T-helper 2 cell treated with Interferon-gamma antibody and Interleukin-4, amounts not matched to agents 5 μg/mL and 100 μg/mL, for 36 hours (primary cell): Measurements from ENCODE around the gene DDA1.
"Not testable (repeated sequence)": the region's sequence is repeated elsewhere in the genome, so short reads cannot be mapped to it uniquely, and the experiment has no call there.

Experiments
- DNase-seq: peaks from one replicate; pipeline ENCODE4 v3.0.0; 2021; ENCODE audit warnings: low spot score
- H3K27ac Mint-ChIP-seq: one replicate; pipeline ENCODE4 v1.8.0; 2021; ENCODE audit warnings: mild to moderate bottlenecking, mixed read lengths
- H3K27me3 Mint-ChIP-seq: one replicate; pipeline ENCODE4 v1.8.0; 2021; ENCODE audit warnings: low read depth, mixed read lengths
- H3K36me3 Mint-ChIP-seq: one replicate; pipeline ENCODE4 v1.8.0; 2021; ENCODE audit warnings: low read depth, mixed read lengths
- H3K4me1 Mint-ChIP-seq: one replicate; pipeline ENCODE4 v1.8.0; 2021; ENCODE audit warnings: low read depth, mixed read lengths
- H3K4me3 Mint-ChIP-seq: one replicate; pipeline ENCODE4 v1.8.0; 2022; ENCODE audit warnings: mild to moderate bottlenecking, moderate library complexity, mixed read lengths
- H3K9me3 Mint-ChIP-seq: one replicate; pipeline ENCODE4 v1.8.0; 2021; ENCODE audit warnings: mixed read lengths

DDA1 gene

GRCh38 chr19:17281391-17282304 is 27.7 kb upstream of the DDA1 start, which contains the start of gene ANKLE1:
Gene ANKLE1, plus strand, starts transcription at chr19:17281901. Its CDS starts 20 bp downstream, at chr19:17281921.
- no peaks in the 10 kb centered on the region for H3K27me3 Mint-ChIP-seq
- H3K27ac Mint-ChIP-seq = peak within 1 kb of the TSS; percentile 75

GRCh38 chr19:17282488-17283125 is 26.8 kb upstream of the DDA1 start:
- DNase-seq = peak; percentile 81
- H3K4me1 Mint-ChIP-seq = peaks cover 6% of the 10 kb centered on the region
- H3K27ac Mint-ChIP-seq = peak overlapping the region; percentile 75
- H3K36me3 Mint-ChIP-seq = peaks cover under 1% of the 10 kb centered on the region
- no peaks in the 10 kb centered on the region for H3K9me3 Mint-ChIP-seq
- peak overlapping the region; percentile 89 for H3K4me3 Mint-ChIP-seq
- H3K27me3 Mint-ChIP-seq = no peaks in the 10 kb centered on the region

More at GRCh38 chr19:17281391-17282304, 27.7 kb upstream of the DDA1 start, which contains the start of gene ANKLE1:
- peaks cover 8% of the 10 kb centered on the region for H3K36me3 Mint-ChIP-seq
- peak within 1 kb of the TSS; percentile 89 for H3K4me3 Mint-ChIP-seq
- DNase-seq = peak; percentile 41
- peaks cover 6% of the 10 kb centered on the region for H3K4me1 Mint-ChIP-seq
- no peaks in the 10 kb centered on the region for H3K9me3 Mint-ChIP-seq

GRCh38 chr19:17283504-17283996 is 25.8 kb upstream of the DDA1 start:
- Mint-ChIP-seq H3K4me3 (no peak overlapping the region), H3K27ac (peak overlapping the region; percentile 31), H3K27me3 (no peaks in the 10 kb centered on the region), H3K9me3 (no peaks in the 10 kb centered on the region), H3K36me3 (no peaks in the 10 kb centered on the region), H3K4me1 (peaks cover 6% of the 10 kb centered on the region)
- no peak for DNase-seq

- Mint-ChIP-seq H3K4me3 (no peak overlapping the region), H3K9me3 (no peaks in the 10 kb centered on the region), H3K27me3 (no peaks in the 10 kb centered on the region), H3K27ac (no peak overlapping the region), H3K4me1 (peaks cover 6% of the 10 kb centered on the region), H3K36me3 (no peaks in the 10 kb centered on the region)
- DNase-seq = no peak
These were observed 23.8 kb upstream of the DDA1 start for GRCh38 chr19:17285415-17286135.

GRCh38 chr19:17286263-17286662 is 23.1 kb upstream of the DDA1 start:
- no peak for DNase-seq
- Mint-ChIP-seq H3K36me3 (no peaks in the 10 kb centered on the region), H3K4me1 (peaks cover 6% of the 10 kb centered on the region), H3K4me3 (no peak overlapping the region), H3K9me3 (no peaks in the 10 kb centered on the region), H3K27ac (no peak overlapping the region), H3K27me3 (no peaks in the 10 kb centered on the region)

GRCh38 chr19:17286752-17287151 is 22.6 kb upstream of the DDA1 start:
- no peaks in the 10 kb centered on the region for H3K36me3 Mint-ChIP-seq
- H3K27me3 Mint-ChIP-seq = no peaks in the 10 kb centered on the region
- no peak for DNase-seq
- H3K9me3 Mint-ChIP-seq = no peaks in the 10 kb centered on the region
- peaks cover 7% of the 10 kb centered on the region for H3K4me1 Mint-ChIP-seq
- no peak overlapping the region for H3K4me3 Mint-ChIP-seq
- no peak overlapping the region for H3K27ac Mint-ChIP-seq

- no peak overlapping the region for H3K27ac Mint-ChIP-seq
- H3K27me3 Mint-ChIP-seq = no peaks in the 10 kb centered on the region
- no peaks in the 10 kb centered on the region for H3K36me3 Mint-ChIP-seq
- H3K9me3 Mint-ChIP-seq = no peaks in the 10 kb centered on the region
- peak; percentile 61 for DNase-seq
- H3K4me3 Mint-ChIP-seq = no peak overlapping the region
- peaks cover 4% of the 10 kb centered on the region for H3K4me1 Mint-ChIP-seq
These were observed 19.9 kb upstream of the DDA1 start for GRCh38 chr19:17289489-17289888.

- H3K27ac Mint-ChIP-seq = peak overlapping the region; percentile 67
- peaks cover 4% of the 10 kb centered on the region for H3K4me1 Mint-ChIP-seq
- peak overlapping the region; percentile 90 for H3K4me3 Mint-ChIP-seq
- H3K9me3 Mint-ChIP-seq = no peaks in the 10 kb centered on the region
- peak; percentile 75 for DNase-seq
- no peaks in the 10 kb centered on the region for H3K27me3 Mint-ChIP-seq
- H3K36me3 Mint-ChIP-seq = peaks cover 4% of the 10 kb centered on the region
These were observed 16.9 kb upstream of the DDA1 start for GRCh38 chr19:17292301-17293074.

GRCh38 chr19:17293605-17294004 is 15.8 kb upstream of the DDA1 start:
- Mint-ChIP-seq H3K4me3 (no peak overlapping the region), H3K9me3 (no peaks in the 10 kb centered on the region), H3K27me3 (no peaks in the 10 kb centered on the region), H3K36me3 (peaks cover 4% of the 10 kb centered on the region), H3K4me1 (peaks cover 4% of the 10 kb centered on the region), H3K27ac (no peak overlapping the region)
- DNase-seq = no peak

- no peak overlapping the region for H3K27ac Mint-ChIP-seq
- H3K4me1 Mint-ChIP-seq = peaks cover 4% of the 10 kb centered on the region
- H3K4me3 Mint-ChIP-seq = no peak overlapping the region
- no peaks in the 10 kb centered on the region for H3K27me3 Mint-ChIP-seq
- DNase-seq = peak; percentile 37
- H3K36me3 Mint-ChIP-seq = peaks cover 4% of the 10 kb centered on the region
- H3K9me3 Mint-ChIP-seq = no peaks in the 10 kb centered on the region
These were observed 15.1 kb upstream of the DDA1 start for GRCh38 chr19:17294051-17294891.

- H3K27ac Mint-ChIP-seq, DNase-seq, H3K27me3 Mint-ChIP-seq, H3K36me3 Mint-ChIP-seq, H3K4me3 Mint-ChIP-seq, H3K9me3 Mint-ChIP-seq, H3K4me1 Mint-ChIP-seq: not testable (repeated sequence)
These were observed 13.8 kb upstream of the DDA1 start for GRCh38 chr19:17295551-17295950.

GRCh38 chr19:17296273-17296672 is 13.1 kb upstream of the DDA1 start:
- Mint-ChIP-seq H3K36me3 (peaks cover 6% of the 10 kb centered on the region), H3K4me3 (no peak overlapping the region), H3K27me3 (no peaks in the 10 kb centered on the region), H3K9me3 (no peaks in the 10 kb centered on the region), H3K4me1 (peaks cover 4% of the 10 kb centered on the region), H3K27ac (no peak overlapping the region)
- DNase-seq = no peak
